OCI-LY1 (cell line): Measurements from ENCODE around the gene DOCK10.

Source experiments
- CTCF ChIP-seq: fragments of 200-600 bp; sonication (generic), shearing (Covaris generic); IDR thresholded peaks from 2 replicates; pipeline ENCODE4 v1.5.1; 2017; ENCODE audit warnings: mild to moderate bottlenecking, antibody characterized with exemption, low read length, moderate library complexity, mixed read lengths
- EZH2 ChIP-seq: fragments of 200-600 bp; sonication (generic), shearing (Covaris generic); IDR thresholded peaks from 2 replicates; pipeline ENCODE4 v1.8.0; 2017; ENCODE audit warnings: borderline replicate concordance, mixed run types, mild to moderate bottlenecking, antibody characterized with exemption, low read length, moderate library complexity, mixed read lengths

DNA sequence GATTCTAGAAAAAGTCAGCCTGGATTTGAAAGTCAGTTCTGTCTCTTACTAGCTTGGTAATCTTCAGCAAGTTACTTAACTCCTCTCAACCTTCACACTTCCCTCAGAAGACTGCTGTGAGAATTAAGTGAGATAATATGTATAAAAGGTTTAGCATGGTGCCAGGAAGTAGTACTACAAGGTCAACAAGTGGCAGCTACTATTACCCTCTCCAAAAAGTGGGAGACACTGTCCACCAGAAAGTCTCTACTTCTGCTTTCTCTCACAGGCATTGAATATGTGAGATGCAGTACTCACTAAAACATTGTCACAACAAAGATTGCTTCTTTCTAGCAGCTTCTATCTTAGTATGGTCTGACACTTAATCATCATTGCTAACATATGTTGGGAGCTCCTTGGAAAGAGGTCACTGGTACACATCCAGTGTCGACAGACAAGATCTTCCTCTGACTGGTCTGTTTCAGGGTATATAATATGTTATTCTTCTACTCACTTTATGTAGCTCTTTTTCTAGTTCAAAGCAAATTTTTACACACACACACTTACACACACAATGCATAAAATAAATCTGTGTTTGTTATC, 47.9 kb downstream of the DOCK10 start:
- TF ChIP-seq CTCF (no peak), EZH2 (no peak)
